Fibroblast of upper back skin (primary cell): ENCODE measurements around the gene RAX.
"Not testable (repeated sequence)": the region's sequence is repeated elsewhere in the genome, so short reads cannot be mapped to it uniquely, and the experiment has no call there.

ENCODE experiments used
- DNase-seq: peaks from one replicate; pipeline ENCODE4 v3.0.0-alpha.2; 2013

RAX gene

DNA sequence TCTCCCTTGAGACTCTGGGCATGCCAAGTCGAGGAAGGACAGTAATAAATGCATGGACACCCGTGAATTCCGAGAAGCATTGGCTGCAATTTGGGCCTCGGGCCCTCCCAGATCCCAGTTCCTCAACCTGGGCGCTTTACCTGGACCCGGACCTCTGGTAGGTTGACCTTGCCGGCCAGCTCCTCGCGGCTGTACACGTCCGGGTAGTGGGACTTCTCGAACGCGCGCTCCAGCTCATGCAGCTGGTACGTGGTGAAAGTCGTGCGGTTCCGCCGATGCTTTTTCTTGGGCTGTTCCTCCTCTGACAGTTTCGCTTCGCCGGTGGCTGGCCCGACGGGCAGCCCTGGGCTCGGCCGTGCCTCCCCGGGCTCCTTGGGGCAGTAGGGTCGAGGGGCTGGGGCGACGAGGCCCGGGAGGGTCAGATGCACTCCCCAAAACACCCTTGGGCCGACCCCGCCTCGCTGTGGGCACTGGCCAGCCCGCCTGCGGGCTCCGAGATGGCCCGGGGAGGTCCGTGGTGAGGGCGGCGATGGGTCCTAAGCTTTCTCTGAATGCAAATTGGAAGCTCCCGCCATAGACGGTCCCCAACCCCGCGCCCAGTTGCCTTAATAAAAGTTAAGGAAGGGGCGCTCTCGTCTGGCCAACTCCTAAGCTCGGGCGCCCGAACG, 899 bp downstream of the RAX start:
- DNase-seq = no peak

DNA sequence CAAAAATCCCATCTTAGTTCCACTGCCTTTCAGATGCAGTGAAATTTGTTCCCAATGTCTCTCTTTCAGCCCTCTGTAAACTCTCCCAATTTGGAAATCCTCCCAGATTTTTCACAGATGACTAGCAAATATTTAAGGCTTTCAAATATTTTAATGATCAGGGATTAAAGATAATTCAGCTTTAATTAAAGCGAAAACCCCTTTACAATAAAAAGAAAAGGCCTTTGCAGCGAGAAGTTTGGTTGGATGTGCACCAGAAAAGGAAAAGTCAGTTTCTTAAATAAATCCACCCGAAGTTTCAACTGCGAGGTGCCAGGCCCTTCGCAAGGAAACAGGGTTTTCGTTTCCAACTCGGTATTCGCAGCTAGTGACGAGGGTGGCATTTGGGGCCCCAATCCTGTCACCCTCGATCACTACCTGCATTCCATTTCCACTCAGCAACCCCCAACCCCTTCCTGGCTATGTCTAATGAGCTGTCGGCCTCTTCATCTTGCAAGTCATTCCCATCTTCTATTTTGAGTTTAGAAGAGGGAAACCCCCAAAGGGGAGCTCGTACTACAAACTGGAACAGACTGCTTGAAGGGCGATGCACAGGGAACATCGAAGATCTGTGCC, 1.5 kb downstream of the RAX start:
- DNase-seq = no peak

DNA sequence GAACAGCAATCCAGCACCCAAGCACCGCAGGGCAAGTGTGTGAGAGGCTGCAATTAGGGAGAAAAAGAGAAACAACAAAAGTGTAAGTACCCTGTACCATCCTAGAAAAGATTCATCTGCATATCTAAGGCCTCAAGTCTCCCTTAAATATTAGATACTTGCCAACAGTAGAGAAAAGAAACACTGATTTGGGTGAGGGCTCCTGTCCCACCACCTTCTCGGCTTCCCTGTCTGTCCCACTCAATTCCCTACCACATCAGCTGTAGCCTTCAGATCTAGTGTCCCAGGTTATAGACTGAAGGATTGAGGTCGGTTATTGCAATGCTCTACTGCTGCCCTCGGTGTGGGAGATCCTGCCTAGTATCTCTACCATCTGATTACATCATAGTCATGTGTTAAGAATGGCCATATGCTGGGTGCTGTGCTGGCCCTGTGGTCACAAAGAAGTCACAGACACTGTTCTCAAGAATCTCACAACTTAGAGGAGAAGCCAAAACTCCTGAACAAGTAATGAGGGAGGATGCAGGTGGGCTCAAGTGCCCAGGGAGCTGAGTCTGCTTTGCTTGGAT, 2.5 kb downstream of the RAX start:
- no peak for DNase-seq

DNA sequence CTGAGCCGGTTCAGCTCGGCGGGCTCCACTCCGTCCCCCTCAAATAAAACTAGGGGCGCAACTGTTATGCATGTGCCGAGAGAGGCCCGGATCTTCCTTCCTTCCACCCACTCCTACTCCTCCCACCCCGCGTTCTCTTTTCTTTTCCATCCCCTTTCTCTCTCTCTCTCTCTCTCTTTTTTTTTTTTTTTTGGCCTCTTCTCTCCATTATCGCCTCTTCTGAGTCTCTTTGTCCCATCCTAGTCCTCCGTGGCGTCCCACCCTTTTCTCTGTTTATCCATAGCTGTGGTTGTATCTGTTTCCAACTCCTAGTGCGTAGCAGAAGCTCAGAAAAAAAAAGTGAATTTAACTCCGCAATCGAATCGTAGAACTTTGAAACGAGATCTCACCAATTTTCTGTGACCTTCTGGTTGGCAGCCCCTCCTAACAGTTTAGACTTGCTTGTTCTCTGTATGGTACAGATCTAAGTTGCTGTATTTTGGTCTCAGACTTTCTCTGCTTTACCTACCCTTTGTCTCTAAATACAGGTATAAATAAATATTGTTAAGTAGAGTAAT, 3.6 kb downstream of the RAX start:
- no peak for DNase-seq

- DNase-seq = no peak
These were observed 4.3 kb downstream of the RAX start for GRCh38 chr18:59268721-59269562.

- no peak for DNase-seq
These were observed 5.0 kb downstream of the RAX start for GRCh38 chr18:59268127-59268720.

- no peak for DNase-seq
These were observed 5.6 kb downstream of the RAX start for GRCh38 chr18:59267503-59268126.

GRCh38 chr18:59266886-59267502, 6.3 kb downstream of the RAX start:
- DNase-seq = no peak

GRCh38 chr18:59266459-59266858, 6.8 kb downstream of the RAX start:
- no peak for DNase-seq

- DNase-seq = no peak
These were observed 7.3 kb downstream of the RAX start for GRCh38 chr18:59265974-59266369.

GRCh38 chr18:59265246-59265973, 7.8 kb downstream of the RAX start:
- DNase-seq = no peak

DNA sequence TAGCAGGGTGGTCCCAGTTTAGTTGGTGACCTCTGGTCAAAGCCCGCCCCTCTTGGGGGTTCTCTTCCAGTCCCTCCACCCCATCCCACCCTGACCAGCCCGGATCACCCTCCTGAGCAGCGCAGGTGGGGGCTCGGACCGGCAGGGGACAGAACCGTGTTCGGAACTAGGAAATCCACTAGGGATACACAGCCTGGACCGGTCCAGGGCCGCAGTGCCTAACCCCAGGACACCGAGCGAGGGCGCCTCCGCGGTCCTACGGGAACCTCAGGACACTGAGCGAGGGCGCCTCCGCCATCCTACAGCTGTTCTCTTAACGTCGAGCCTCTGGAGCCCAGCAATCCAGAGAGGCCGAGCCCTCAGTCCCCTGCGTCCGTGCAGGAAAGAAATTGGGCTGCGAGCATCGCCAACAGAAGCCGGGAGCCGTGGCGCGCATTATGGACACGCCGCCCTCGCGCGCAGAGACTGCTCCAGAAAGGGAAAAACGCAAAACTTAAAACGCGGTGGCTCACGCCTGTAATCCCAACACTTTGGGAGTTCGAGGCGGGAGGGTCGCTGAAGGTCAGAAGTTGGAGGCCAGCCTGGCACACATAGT, 8.5 kb downstream of the RAX start:
- no peak for DNase-seq

- DNase-seq = no peak
These were observed 9.1 kb downstream of the RAX start for GRCh38 chr18:59264121-59264571.

DNA sequence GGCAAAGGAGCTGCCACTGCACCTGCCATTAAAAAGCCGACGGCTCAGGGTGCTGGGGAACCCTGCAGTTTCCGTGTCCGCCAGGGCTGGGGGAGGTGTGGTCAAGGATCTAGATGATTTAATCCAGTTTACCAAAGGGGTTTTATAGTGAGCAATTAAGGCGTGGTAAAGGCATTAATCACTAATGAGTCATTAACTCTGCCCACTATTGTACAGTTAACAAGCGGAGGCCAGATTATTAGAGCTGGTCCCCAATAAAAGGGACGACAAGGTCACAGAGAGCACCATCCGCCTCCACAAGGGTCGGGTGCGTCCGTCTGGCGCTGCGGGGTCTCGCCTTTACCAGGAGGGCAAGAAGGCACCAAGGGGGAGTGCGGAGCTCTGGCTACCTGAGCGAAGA, 9.6 kb downstream of the RAX start:
- DNase-seq = no peak

GRCh38 chr18:59262243-59262642, 11.0 kb downstream of the RAX start:
- DNase-seq = not testable (repeated sequence)

DNA sequence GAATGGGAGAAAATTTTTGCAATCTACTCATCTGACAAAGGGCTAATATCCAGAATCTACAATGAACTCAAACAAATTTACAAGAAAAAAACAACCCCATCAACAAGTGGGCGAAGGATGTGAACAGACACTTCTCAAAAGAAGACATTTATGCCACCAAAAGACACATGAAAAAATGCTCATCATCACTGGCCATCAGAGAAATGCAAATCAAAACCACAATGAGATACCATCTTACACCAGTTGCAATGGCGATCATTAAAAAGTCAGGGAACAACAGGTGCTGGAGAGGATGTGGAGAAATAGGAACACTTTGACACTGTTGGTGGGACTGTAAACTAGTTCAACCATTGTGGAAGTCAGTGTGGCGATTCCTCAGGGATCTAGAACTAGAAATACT, 11.4 kb downstream of the RAX start:
- DNase-seq = not testable (repeated sequence)

DNA sequence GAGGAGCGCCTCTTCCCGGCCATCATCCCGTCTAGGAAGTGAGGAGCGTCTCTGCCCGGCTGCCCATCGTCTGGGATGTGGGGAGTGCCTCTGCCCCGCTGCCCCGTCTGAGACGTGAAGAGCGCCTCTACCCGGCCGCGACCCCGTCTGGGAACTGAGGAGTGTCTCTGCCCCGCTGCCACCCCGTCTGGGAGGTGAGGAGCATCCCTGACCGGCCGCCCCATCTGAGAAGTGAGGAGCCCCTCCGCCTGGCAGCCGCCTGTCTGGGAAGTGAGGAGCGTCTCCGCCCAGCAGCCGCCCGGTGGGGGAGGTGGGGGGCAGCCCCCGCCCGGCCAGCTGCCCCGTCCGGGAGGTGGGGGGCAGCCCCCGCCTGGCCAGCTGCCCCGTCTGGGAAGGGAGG, 17.8 kb downstream of the RAX start:
- DNase-seq = not testable (repeated sequence)

DNA sequence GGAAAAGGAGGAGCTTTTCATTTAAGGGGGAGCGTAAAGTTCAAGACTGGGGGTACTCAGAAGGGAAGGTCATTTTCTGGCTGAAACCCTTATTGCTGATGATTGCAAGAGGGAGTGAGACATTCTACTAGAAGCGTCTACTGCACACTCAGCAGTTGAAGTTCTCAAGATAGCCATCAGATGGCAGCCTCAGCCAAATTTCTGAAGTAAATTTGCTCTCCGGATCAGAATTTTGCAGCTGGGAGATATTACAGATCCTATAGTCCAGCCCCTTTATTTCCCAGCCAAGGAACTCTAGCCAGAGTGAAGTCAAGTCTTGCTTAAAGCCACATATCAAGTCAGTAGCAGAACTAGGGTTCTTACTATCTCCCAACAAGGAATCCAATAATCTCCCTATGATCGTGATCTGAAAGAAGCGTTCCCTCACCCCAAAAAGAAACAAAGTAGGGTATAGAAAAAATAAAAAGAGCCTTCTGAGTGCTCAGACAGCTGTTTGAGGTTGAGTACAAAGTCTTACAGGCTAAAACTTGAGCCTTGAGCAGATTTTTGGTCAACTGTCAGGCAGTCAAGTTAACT, 24.0 kb downstream of the RAX start:
- peak; percentile 85 for DNase-seq

DNA sequence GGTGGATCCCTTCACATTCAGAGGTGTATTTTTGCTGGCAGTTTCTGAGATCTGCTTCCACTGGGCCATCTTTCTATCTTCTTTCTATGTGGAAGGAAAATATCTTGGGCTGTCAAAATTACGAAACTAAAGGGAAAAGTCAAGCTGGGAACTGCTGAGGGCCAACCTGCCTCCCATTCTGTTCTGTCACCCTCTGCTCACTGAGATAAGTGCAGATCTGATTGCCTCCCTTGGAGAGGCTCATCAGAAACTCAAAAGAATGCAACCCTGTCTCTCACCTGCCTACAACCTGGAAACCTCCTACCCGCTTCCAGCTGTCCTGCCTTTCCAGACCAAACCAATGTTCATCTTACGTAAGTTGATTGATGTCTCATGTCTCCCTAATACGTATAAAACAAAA, 26.5 kb downstream of the RAX start:
- DNase-seq = no peak

- DNase-seq = no peak
These were observed 30.3 kb downstream of the RAX start for GRCh38 chr18:59242906-59243305.
